Activated gamma-delta T cell (primary cell): Measurements from ENCODE around the gene AQR.
"Not testable (repeated sequence)": the region's sequence is repeated elsewhere in the genome, so short reads cannot be mapped to it uniquely, and the experiment has no call there.

Experiments
- DNase-seq: peaks from one replicate; lab custom pipeline; 2025; lab: John Stamatoyannopoulos, UW

AQR gene

GRCh38 chr15:34813446-34814190 lies 155.9 kb downstream of the AQR start:
- no peak for DNase-seq

GRCh38 chr15:34812868-34813365 lies 156.6 kb downstream of the AQR start:
- not testable (repeated sequence) for DNase-seq

GRCh38 chr15:34812369-34812768 lies 157.2 kb downstream of the AQR start:
- DNase-seq, result no peak

- DNase-seq, result no peak
Measured at GRCh38 chr15:34810443-34811129, 159.0 kb downstream of the AQR start.

GRCh38 chr15:34809186-34809585 lies 160.4 kb downstream of the AQR start:
- DNase-seq, result no peak

GRCh38 chr15:34808016-34808415 lies 161.5 kb downstream of the AQR start:
- no peak for DNase-seq

GRCh38 chr15:34807241-34807640 lies 162.3 kb downstream of the AQR start:
- not testable (repeated sequence) for DNase-seq

GRCh38 chr15:34804776-34805175 lies 164.8 kb downstream of the AQR start:
- no peak for DNase-seq

GRCh38 chr15:34804113-34804512 lies 165.4 kb downstream of the AQR start:
- no peak for DNase-seq

GRCh38 chr15:34802803-34803750 lies 166.5 kb downstream of the AQR start:
- DNase-seq, result no peak

- DNase-seq, result no peak
Measured at GRCh38 chr15:34802371-34802770, 167.2 kb downstream of the AQR start.
